ENCODE results near the gene ARHGEF17. TPM values are rescaled to one million over a fixed set of nuclear protein-coding genes. Genes with fewer than 3 reads are reported as not detected.
A peak's percentile ranks its signal among the peaks of the same experiment; 100 is the strongest.

The ARHGEF17 gene
- polyA plus RNA-seq, 2 of the 4 experiments (the other 2 are of a cell fraction) = 7.0 to 16.2 TPM

GRCh38 chr11:73360743-73361369 is 52.8 kb downstream of the ARHGEF17 start (continued):
- no peak for TF ChIP-seq ATOH8 (CRISPR knock-in tag; IDR thresholded peaks at IDR 0.05; ENCODE audit: low read depth)
- TF ChIP-seq NFE2L2 (conservative IDR thresholded peaks at IDR 0.05; ENCODE audit: low read length) = no peak
- TF ChIP-seq POLR2A (IDR thresholded peaks at IDR 0.05; ENCODE audit: low read length) = no peak
- no peak for TF ChIP-seq GATA3 (IDR thresholded peaks at IDR 0.05; ENCODE audit: borderline replicate concordance)
- no peak for TF ChIP-seq SREBF2 (IDR thresholded peaks at IDR 0.05)
- TF ChIP-seq RARB (CRISPR knock-in tag; IDR thresholded peaks at IDR 0.05) = no peak
- no peak for TF ChIP-seq TP53 (CRISPR knock-in tag; IDR thresholded peaks at IDR 0.05)

GRCh38 chr11:73361953-73362776 is 54.1 kb downstream of the ARHGEF17 start:
- peak in 1 of 2 experiments; percentile 9; a peak in 1 of 5 replicates for TF ChIP-seq RAD21 (conservative IDR thresholded peaks at IDR 0.05 in 1 of 2, IDR thresholded peaks at IDR 0.05 in 1 of 2)
- no peak for TF ChIP-seq BHLHE40 (IDR thresholded peaks at IDR 0.05; ENCODE audit: low read depth, low read length)
- TF ChIP-seq HES2 (IDR thresholded peaks at IDR 0.05) = no peak
- no peak for TF ChIP-seq JUNB (IDR thresholded peaks at IDR 0.05)
- no peak for TF ChIP-seq GATA3 (IDR thresholded peaks at IDR 0.05; ENCODE audit: borderline replicate concordance)
- no peak for TF ChIP-seq TFCP2L1 (CRISPR knock-in tag; IDR thresholded peaks at IDR 0.05)
- DNase-seq (ENCODE audit: low read depth in 1 of 2, low spot score in 1 of 2) = no peak
- no peak overlapping the region for H3K4me3 ChIP-seq
- no peak overlapping the region for H3K27ac ChIP-seq
- POLR2A ChIA-PET = no interaction called here
- WGBS (ENCODE audit: missing lambda C conversion rate) = 88% methylated on average over 22 of the region's 70 CpGs
- CTCF ChIA-PET = interaction anchor here (1.0 to 39.3 kb wide), 12 partner anchors 10 to 299 kb away, joined by 3 to 667 read pairs (median 10); no protein-coding TSS in a partner anchor
- peak in 1 of 2 experiments; percentile 54; a peak in 3 of 6 replicates for ATAC-seq
- no peak for FAIRE-seq
- H3K4me1 ChIP-seq = no peaks in the 10 kb centered on the region
- no peak overlapping the region for H3K4me2 ChIP-seq
- H3K9me3 ChIP-seq = no peaks in the 10 kb centered on the region

GRCh38 chr11:73363147-73363546 is 55.1 kb downstream of the ARHGEF17 start:
- H3K4me2 ChIP-seq = no peak overlapping the region
- TF ChIP-seq ZNF302 (CRISPR knock-in tag; IDR thresholded peaks at IDR 0.05) (no peak), POLR2A (IDR thresholded peaks at IDR 0.05; ENCODE audit: low read length) (no peak), CTCF (IDR thresholded peaks at IDR 0.05) (no peak), ZC3H11A (IDR thresholded peaks at IDR 0.05) (no peak), SREBF2 (IDR thresholded peaks at IDR 0.05) (no peak), NR3C1 (IDR thresholded peaks at IDR 0.05) (no peak), FOXS1 (CRISPR knock-in tag; IDR thresholded peaks at IDR 0.05) (no peak), HEYL (CRISPR knock-in tag; IDR thresholded peaks at IDR 0.05) (no peak), CHD2 (IDR thresholded peaks at IDR 0.05; ENCODE audit: low read length, partially characterized antibody) (no peak), HMGXB4 (CRISPR knock-in tag; IDR thresholded peaks at IDR 0.05; ENCODE audit: borderline replicate concordance) (no peak), FOSB (CRISPR knock-in tag; IDR thresholded peaks at IDR 0.05) (no peak), ESRRA (IDR thresholded peaks at IDR 0.05; ENCODE audit: borderline replicate concordance, low read length) (no peak), RAD21 (conservative IDR thresholded peaks at IDR 0.05 in 1 of 2, IDR thresholded peaks at IDR 0.05 in 1 of 2) (no peak), MAX (IDR thresholded peaks at IDR 0.05) (no peak), POLR2AphosphoS2 (conservative IDR thresholded peaks at IDR 0.05; ENCODE audit: low read length) (no peak), JUNB (IDR thresholded peaks at IDR 0.05) (no peak), BHLHE40 (IDR thresholded peaks at IDR 0.05; ENCODE audit: low read depth, low read length) (no peak), RFX5 (IDR thresholded peaks at IDR 0.05) (no peak), FOSL2 (IDR thresholded peaks at IDR 0.05) (no peak), FOSL2 (CRISPR knock-in tag; IDR thresholded peaks at IDR 0.05) (no peak)
- no peak overlapping the region for H3K27ac ChIP-seq
- no peaks in the 10 kb centered on the region for H3K9me3 ChIP-seq
- H3K4me1 ChIP-seq = no peaks in the 10 kb centered on the region
- no peak overlapping the region for H3K4me3 ChIP-seq
- ChIA-PET CTCF (interaction anchor here (0.5 to 39.3 kb wide), 10 partner anchors 9 to 298 kb away, joined by 3 to 667 read pairs (median 7); no protein-coding TSS in a partner anchor), POLR2A (no interaction called here)
- FAIRE-seq = no peak
- no peak for ATAC-seq
- no peak for DNase-seq (ENCODE audit: low read depth in 1 of 2, low spot score in 1 of 2)
- 95% methylated on average over 5 of the region's 9 CpGs for WGBS (ENCODE audit: missing lambda C conversion rate)

All from A549 (cell line).